PFSK-1 (cell line): ENCODE measurements around the gene RNU6-1.

Experiments used
- FOXP2 ChIP-seq: optimal IDR thresholded peaks from 2 replicates; pipeline ENCODE3; 2011; ENCODE audit warnings: borderline replicate concordance, control low read depth, inconsistent platforms; ENCODE audit not compliant: insufficient read depth; ENCODE audit errors: extremely low read length, extremely low read depth
- POLR2AphosphoS5 ChIP-seq: IDR thresholded peaks from 2 replicates; pipeline ENCODE4 v1.6.1; 2012; ENCODE audit warnings: low read depth, mild to moderate bottlenecking, control low read depth, low read length, moderate library complexity
- SIN3A ChIP-seq: IDR thresholded peaks from 2 replicates; pipeline ENCODE4 v1.6.1; 2012; ENCODE audit warnings: mild to moderate bottlenecking, low read length, moderate library complexity, borderline replicate concordance; ENCODE audit not compliant: insufficient read depth
- TAF1 ChIP-seq: IDR thresholded peaks from 2 replicates; pipeline ENCODE4 v1.6.1; 2012; ENCODE audit warnings: low read length, control low read depth, borderline replicate concordance; ENCODE audit not compliant: insufficient read depth
- TF ChIP-seq, protein P1 (sequence below), 2 experiments: IDR thresholded peaks; 2 replicates each; pipeline versions ENCODE4 v1.6.1 to v1.8.0; 2011 to 2012; ENCODE audit warnings: low read depth in 2 of 2, low read length in 2 of 2, control low read depth in 1 of 2, inconsistent platforms in 1 of 2, mild to moderate bottlenecking in 1 of 2, moderate library complexity in 1 of 2; ENCODE audit not compliant: insufficient read depth in 1 of 2

DNA sequence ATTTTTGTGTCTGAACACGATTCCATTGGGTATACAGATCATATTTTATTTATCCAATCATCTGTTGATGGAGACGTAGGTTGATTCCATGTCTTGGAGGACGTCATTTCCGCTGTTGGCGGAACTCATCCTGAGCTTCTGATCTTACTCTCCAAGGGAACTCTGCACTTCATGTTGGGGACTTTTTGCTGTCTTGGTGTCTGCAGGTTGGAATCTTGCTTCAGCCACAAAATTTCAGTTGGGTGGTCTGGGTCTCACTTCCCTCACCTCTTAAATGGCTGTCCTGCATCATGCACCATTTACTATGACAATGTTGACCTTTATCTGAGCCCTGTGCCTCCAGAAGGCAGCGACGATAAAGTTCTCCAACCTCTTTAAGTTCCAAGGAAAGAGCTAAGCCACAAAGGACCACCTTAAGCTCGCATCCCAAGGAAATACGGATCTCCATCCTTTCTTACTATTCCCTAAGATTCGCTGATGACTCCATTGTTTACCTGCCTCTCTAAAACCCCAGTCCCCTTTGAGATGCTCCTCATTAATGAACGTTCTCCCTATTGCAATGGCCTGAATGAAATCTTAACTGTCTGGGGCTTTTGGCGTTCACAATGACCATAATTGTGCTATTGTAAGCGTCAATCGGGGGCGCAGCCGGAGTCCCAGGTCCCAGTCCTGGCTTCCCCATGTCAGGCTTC is 23.1 kb upstream of the RNU6-1 start:
- TF ChIP-seq POLR2AphosphoS5 (no peak), TAF1 (no peak), FOXP2 (no peak), SIN3A (no peak)
- TF ChIP-seq, protein P1, sequence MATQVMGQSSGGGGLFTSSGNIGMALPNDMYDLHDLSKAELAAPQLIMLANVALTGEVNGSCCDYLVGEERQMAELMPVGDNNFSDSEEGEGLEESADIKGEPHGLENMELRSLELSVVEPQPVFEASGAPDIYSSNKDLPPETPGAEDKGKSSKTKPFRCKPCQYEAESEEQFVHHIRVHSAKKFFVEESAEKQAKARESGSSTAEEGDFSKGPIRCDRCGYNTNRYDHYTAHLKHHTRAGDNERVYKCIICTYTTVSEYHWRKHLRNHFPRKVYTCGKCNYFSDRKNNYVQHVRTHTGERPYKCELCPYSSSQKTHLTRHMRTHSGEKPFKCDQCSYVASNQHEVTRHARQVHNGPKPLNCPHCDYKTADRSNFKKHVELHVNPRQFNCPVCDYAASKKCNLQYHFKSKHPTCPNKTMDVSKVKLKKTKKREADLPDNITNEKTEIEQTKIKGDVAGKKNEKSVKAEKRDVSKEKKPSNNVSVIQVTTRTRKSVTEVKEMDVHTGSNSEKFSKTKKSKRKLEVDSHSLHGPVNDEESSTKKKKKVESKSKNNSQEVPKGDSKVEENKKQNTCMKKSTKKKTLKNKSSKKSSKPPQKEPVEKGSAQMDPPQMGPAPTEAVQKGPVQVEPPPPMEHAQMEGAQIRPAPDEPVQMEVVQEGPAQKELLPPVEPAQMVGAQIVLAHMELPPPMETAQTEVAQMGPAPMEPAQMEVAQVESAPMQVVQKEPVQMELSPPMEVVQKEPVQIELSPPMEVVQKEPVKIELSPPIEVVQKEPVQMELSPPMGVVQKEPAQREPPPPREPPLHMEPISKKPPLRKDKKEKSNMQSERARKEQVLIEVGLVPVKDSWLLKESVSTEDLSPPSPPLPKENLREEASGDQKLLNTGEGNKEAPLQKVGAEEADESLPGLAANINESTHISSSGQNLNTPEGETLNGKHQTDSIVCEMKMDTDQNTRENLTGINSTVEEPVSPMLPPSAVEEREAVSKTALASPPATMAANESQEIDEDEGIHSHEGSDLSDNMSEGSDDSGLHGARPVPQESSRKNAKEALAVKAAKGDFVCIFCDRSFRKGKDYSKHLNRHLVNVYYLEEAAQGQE (IDR thresholded peaks at IDR 0.05; ENCODE audit: insufficient read depth in 1 of 2, low read depth in 2 of 2, low read length in 2 of 2): no peak
